Esophagus muscularis mucosa (tissue), 4 donors: Measurements from ENCODE around the gene KLHL6. TPM values are rescaled to one million over a fixed set of nuclear protein-coding genes. Genes with fewer than 3 reads are reported as not detected.
A peak's percentile ranks its signal among the peaks of the same experiment; 100 is the strongest.
"Not testable (repeated sequence)": the region's sequence is repeated elsewhere in the genome, so short reads cannot be mapped to it uniquely, and the experiment has no call there.

Experiments used
- DNase-seq: peaks from one replicate; pipeline ENCODE4 v3.0.0-alpha.2; 2017; ENCODE audit errors: extremely low spot score
- H3K27ac ChIP-seq, 4 donors: fragments of 200-600 bp; sonication (generic); replicated peaks in 1 of 4; 1 replicate in 3 of 4; 2 replicates in 1 of 4; pipeline ENCODE4 v1.5.1; 2016 to 2019; ENCODE audit warnings: mild to moderate bottlenecking in 1 of 4
- H3K27me3 ChIP-seq, 4 donors: fragments of 200-600 bp; sonication (generic); one replicate each; pipeline versions ENCODE4 v1.5.1 to v1.6.0; 2016 to 2019
- H3K36me3 ChIP-seq, 4 donors: fragments of 200-600 bp; sonication (generic); one replicate each; pipeline ENCODE4 v1.5.1; 2016 to 2019
- H3K4me1 ChIP-seq, 4 donors: fragments of 200-600 bp; sonication (generic); one replicate each; pipeline ENCODE4 v1.5.1; 2016 to 2019
- H3K4me3 ChIP-seq, 4 donors: fragments of 200-600 bp; sonication (generic); 1 replicate in 2 of 4; 2 replicates in 2 of 4; pipeline ENCODE4 v1.5.1; 2016 to 2019; ENCODE audit warnings: mild to moderate bottlenecking in 4 of 4, moderate library complexity in 1 of 4
- H3K9me3 ChIP-seq, 4 donors: fragments of 200-600 bp; sonication (generic); 1 replicate in 3 of 4; 2 replicates in 1 of 4; pipeline ENCODE4 v1.5.1; 2016 to 2019
- CTCF ChIP-seq, 3 experiments: fragments of 200-600 bp in 2 of 3; fragments of 450-650 bp in 1 of 3; sonication (generic) in 2 of 3; IDR thresholded peaks; one replicate each; pipeline ENCODE4 v1.5.1; 2017 to 2019; ENCODE audit warnings: antibody characterized with exemption in 3 of 3, mild to moderate bottlenecking in 2 of 3, moderate library complexity in 1 of 3
- EP300 ChIP-seq: sonication (generic); formaldehyde crosslinking; IDR thresholded peaks from one replicate; pipeline ENCODE4 v1.6.1; 2017; ENCODE audit warnings: antibody characterized with exemption
- POLR2A ChIP-seq: fragments of 450-650 bp; IDR thresholded peaks from one replicate; pipeline ENCODE4 v1.6.1; 2017; ENCODE audit warnings: antibody characterized with exemption, moderate library complexity, mild to moderate bottlenecking, low read depth
- POLR2AphosphoS5 ChIP-seq, 2 donors: sonication (generic); formaldehyde crosslinking; IDR thresholded peaks; one replicate each; pipeline ENCODE4 v1.6.1; 2017; ENCODE audit warnings: antibody characterized with exemption in 2 of 2
- WGBS: methylation state at CpG from one replicate; pipeline ENCODE4 v1.1.5; 2018; 5-methylcytosine and 5-hydroxymethylcytosine counted together
- intact Hi-C: fragments of 100-400 bp; cut with DNase I; formaldehyde crosslinking; loops from one replicate; pipeline ENCODE4 v1.15.1; 2023
- total RNA-seq, 4 donors: library from RNA; depleted of rRNA; stranded (reverse); fragments of >200 nt; gene quantifications; one replicate each; pipeline versions ENCODE4 v1.1.0 to v1.2.1, GENCODE V29; 2016

Gene KLHL6
- total RNA-seq, 4 donors from 2014 or later = 0.71 to 4.1 (median 1.3) TPM

- H3K9me3 ChIP-seq = no peaks in the 10 kb centered on the region
- no peaks in the 10 kb centered on the region for H3K27me3 ChIP-seq
- DNase-seq = no peak
- H3K4me1 ChIP-seq = peaks cover 5 to 10% (median 5%) of the 10 kb centered on the region in 4 donors
- no peak overlapping the region for H3K27ac ChIP-seq
- TF ChIP-seq POLR2AphosphoS5 (IDR thresholded peaks at IDR 0.05) (no peak), EP300 (no peak), POLR2A (no peak), CTCF (IDR thresholded peaks at IDR 0.05) (no peak)
- no peak overlapping the region for H3K4me3 ChIP-seq
- H3K36me3 ChIP-seq = no peaks in the 10 kb centered on the region
- WGBS = 87% methylated on average over 3 of the region's 3 CpGs
- intact Hi-C loops = no loop called here
Measured at GRCh38 chr3:183572935-183573334, 17.4 kb upstream of the KLHL6 start.

GRCh38 chr3:183570191-183570590, 14.7 kb upstream of the KLHL6 start:
- DNase-seq, H3K9me3 ChIP-seq, H3K27me3 ChIP-seq, H3K4me1 ChIP-seq, H3K36me3 ChIP-seq, intact Hi-C loops, H3K4me3 ChIP-seq, H3K27ac ChIP-seq: not testable (repeated sequence)
- 79% methylated on average over 3 of the region's 3 CpGs for WGBS

- Histone ChIP-seq H3K4me1 (peaks cover 0 to 12% (median 9%) of the 10 kb centered on the region in 4 donors), H3K36me3 (no peaks in the 10 kb centered on the region), H3K4me3 (no peak overlapping the region), H3K9me3 (no peaks in the 10 kb centered on the region), H3K27me3 (no peaks in the 10 kb centered on the region), H3K27ac (no peak overlapping the region)
- TF ChIP-seq CTCF (IDR thresholded peaks at IDR 0.05) (no peak), EP300 (no peak)
- intact Hi-C loops = no loop called here
- DNase-seq = no peak
- 90% methylated on average over 4 of the region's 4 CpGs for WGBS
Measured at GRCh38 chr3:183566880-183567279, 11.4 kb upstream of the KLHL6 start.

GRCh38 chr3:183564046-183564445, 8.5 kb upstream of the KLHL6 start:
- Histone ChIP-seq H3K4me3 (no peak overlapping the region), H3K4me1 (peaks cover 0 to 12% (median 9%) of the 10 kb centered on the region in 4 donors), H3K27me3 (no peaks in the 10 kb centered on the region), H3K27ac (no peak overlapping the region), H3K9me3 (no peaks in the 10 kb centered on the region), H3K36me3 (no peaks in the 10 kb centered on the region)
- DNase-seq = no peak
- intact Hi-C loops = no loop called here
- no peak for TF ChIP-seq EP300
- 79% methylated on average over 5 of the region's 5 CpGs for WGBS

- H3K36me3 ChIP-seq = no peaks in the 10 kb centered on the region
- TF ChIP-seq EP300 = no peak
- no peak for TF ChIP-seq POLR2AphosphoS5 (IDR thresholded peaks at IDR 0.05)
- no peak for TF ChIP-seq CTCF (IDR thresholded peaks at IDR 0.05)
- TF ChIP-seq POLR2A = no peak
- no peaks in the 10 kb centered on the region for H3K27me3 ChIP-seq
- H3K4me1 ChIP-seq = peaks cover 0 to 12% (median 9%) of the 10 kb centered on the region in 4 donors
- DNase-seq = no peak
- intact Hi-C loops = no loop called here
- H3K4me3 ChIP-seq = no peak overlapping the region
- H3K9me3 ChIP-seq = no peaks in the 10 kb centered on the region
- H3K27ac ChIP-seq = no peak overlapping the region
- WGBS = 72% methylated on average over 2 of the region's 2 CpGs
Measured at GRCh38 chr3:183563536-183563874, 8.0 kb upstream of the KLHL6 start.

GRCh38 chr3:183560607-183561006, 5.1 kb upstream of the KLHL6 start:
- Histone ChIP-seq H3K27me3 (no peaks in the 10 kb centered on the region), H3K27ac (no peak overlapping the region), H3K4me3 (no peak overlapping the region), H3K9me3 (no peaks in the 10 kb centered on the region), H3K4me1 (peaks cover 0 to 12% (median 9%) of the 10 kb centered on the region in 4 donors), H3K36me3 (no peaks in the 10 kb centered on the region)
- TF ChIP-seq POLR2A (no peak), EP300 (no peak), CTCF (IDR thresholded peaks at IDR 0.05) (peak in 1 of 3 experiments; percentile 3)
- WGBS = 82% methylated on average over 9 of the region's 9 CpGs
- DNase-seq = no peak
- intact Hi-C loops = no loop called here
